SK-N-MC (cell line): ENCODE measurements around the gene ALKBH5.

ENCODE experiments used
- DNase-seq: peaks from one replicate; pipeline ENCODE4 v3.0.0-alpha.2; 2011; ENCODE audit warnings: low read depth, low spot score
- H3K27ac ChIP-seq: fragments of 200-600 bp; sonication (generic); 2 replicates; pipeline ENCODE4 v1.5.1; 2016; ENCODE audit warnings: mixed run types
- H3K36me3 ChIP-seq: fragments of 200-600 bp; sonication (generic); 2 replicates; pipeline ENCODE4 v1.6.1; 2017; ENCODE audit warnings: antibody characterized with exemption, low read length, mixed read lengths; ENCODE audit not compliant: insufficient read depth
- H3K4me3 ChIP-seq: fragments of 200-600 bp; sonication (generic); 2 replicates; pipeline ENCODE4 v1.5.1; 2016
- H3K9ac ChIP-seq: fragments of 200-600 bp; sonication (generic); 2 replicates; pipeline ENCODE4 v1.8.0; 2017; ENCODE audit warnings: mixed run types, mixed read lengths; ENCODE audit not compliant: insufficient read length
- H3K9me3 ChIP-seq: fragments of 200-600 bp; sonication (generic); 2 replicates; pipeline ENCODE4 v1.6.1; 2017; ENCODE audit warnings: low read depth, mild to moderate bottlenecking, antibody characterized with exemption, low read length, moderate library complexity, mixed read lengths
- EZH2 ChIP-seq: fragments of 200-600 bp; sonication (generic); IDR thresholded peaks from one replicate; pipeline ENCODE4 v1.6.1; 2017; ENCODE audit warnings: antibody characterized with exemption
- FOXP2 ChIP-seq: optimal IDR thresholded peaks from 2 replicates; pipeline ENCODE3; 2011; ENCODE audit warnings: mild to moderate bottlenecking, moderate library complexity; ENCODE audit not compliant: insufficient read depth; ENCODE audit errors: extremely low read length, control extremely low read depth
- POLR2AphosphoS5 ChIP-seq: IDR thresholded peaks from 2 replicates; pipeline ENCODE4 v1.6.1; 2012; ENCODE audit warnings: mild to moderate bottlenecking, low read depth, low read length, borderline replicate concordance

Gene ALKBH5

DNA sequence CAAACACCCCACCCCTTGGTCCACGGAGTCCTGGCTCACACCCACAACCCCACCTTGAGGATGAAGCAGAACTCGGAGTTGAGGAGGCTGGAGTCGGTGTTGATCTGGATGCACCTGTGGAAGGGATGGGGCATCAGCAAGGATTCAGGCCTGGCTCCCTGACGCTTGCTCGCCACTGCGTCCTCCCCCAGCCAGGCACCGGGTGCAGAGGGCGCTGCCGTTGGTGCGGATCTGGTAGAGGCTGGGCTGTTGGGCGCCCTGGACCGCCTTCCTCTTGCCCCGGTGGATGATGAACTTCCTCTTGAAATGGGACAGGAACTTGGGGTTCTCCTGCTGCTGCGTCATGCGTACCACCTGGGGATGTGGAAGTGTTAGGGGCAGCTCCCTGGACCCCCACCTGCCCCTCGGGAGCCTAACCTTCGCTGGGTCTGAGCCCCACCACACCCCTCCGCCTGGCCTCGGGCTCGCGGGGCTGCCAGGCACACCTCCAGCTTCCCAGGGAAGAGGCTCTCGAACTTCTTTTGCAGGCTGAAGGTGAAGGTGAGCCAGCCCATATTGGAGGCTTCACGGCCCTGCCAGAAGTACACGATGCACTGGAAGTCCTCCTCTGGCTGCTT, 62.6 kb downstream of the ALKBH5 start:
- Histone ChIP-seq H3K27ac (no peak overlapping the region), H3K9me3 (no peaks in the 10 kb centered on the region), H3K36me3 (peaks cover 10% of the 10 kb centered on the region), H3K4me3 (no peak overlapping the region), H3K9ac (no peak overlapping the region)
- no peak for DNase-seq
- no peak for TF ChIP-seq POLR2AphosphoS5
- TF ChIP-seq FOXP2, result no peak
- TF ChIP-seq EZH2, result no peak

DNA sequence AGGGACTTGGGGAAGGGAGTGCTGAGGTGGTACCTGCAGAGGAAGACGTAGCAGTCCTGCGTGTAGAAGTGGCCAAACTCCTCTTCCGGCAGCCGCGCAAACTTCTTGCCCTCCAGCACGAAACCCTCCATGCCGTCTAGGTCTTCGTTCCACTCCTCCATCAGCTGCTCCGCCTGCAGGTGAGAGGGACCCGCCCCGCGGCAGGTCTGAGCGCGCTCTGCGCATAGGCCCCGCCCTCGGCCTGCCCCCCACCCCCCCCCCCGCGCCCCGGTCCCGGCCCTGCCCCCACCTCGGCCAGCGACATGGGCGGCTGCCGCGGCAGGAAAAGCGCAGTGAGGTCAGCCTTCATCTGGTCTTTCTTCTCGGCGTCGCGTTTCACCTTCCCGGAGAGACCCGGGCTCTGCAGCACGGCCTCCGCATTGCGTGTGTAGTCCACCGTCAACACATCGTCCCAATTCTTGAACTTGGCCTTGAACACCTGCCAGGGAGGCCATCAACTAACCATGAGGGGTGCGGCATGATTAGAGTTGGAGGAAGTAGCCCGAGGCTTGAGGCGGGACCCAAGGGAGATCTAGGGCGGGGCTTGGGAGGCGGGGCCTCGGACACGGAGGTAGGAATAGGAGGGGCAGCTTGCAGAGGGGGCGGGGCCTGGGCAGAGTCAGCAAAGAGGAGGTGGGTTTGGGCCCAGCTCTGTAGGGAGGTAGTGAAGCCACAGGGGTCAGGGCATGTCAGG, 63.4 kb downstream of the ALKBH5 start:
- Histone ChIP-seq H3K9ac (no peak overlapping the region), H3K36me3 (peaks cover 10% of the 10 kb centered on the region), H3K4me3 (no peak overlapping the region), H3K9me3 (no peaks in the 10 kb centered on the region), H3K27ac (no peak overlapping the region)
- no peak for TF ChIP-seq EZH2
- TF ChIP-seq POLR2AphosphoS5, result no peak
- TF ChIP-seq FOXP2, result no peak
- DNase-seq, result no peak

DNA sequence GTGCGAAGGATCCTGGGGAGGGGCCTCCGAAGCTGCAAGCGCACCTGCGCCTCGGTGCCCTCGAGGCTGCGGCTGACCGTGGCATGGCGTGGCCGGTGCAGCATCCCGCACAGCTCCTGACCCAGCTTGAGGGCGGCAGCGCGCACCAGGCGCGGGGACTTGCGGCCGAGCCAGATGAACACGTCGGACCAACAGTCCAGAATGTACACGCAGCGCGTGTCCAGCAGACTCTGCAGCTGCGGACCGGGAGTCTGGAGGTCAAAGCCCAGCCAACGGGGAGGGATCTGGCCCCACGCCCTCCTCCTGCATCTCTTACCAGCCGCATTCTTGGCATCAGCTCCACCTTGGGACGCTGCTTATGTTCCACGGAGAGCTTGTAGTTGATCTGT, 64.0 kb downstream of the ALKBH5 start:
- peaks cover 10% of the 10 kb centered on the region for H3K36me3 ChIP-seq
- no peak for DNase-seq
- H3K4me3 ChIP-seq, result no peak overlapping the region
- no peaks in the 10 kb centered on the region for H3K9me3 ChIP-seq
- no peak overlapping the region for H3K27ac ChIP-seq
- TF ChIP-seq POLR2AphosphoS5 (no peak), FOXP2 (no peak), EZH2 (no peak)
- H3K9ac ChIP-seq, result no peak overlapping the region

DNA sequence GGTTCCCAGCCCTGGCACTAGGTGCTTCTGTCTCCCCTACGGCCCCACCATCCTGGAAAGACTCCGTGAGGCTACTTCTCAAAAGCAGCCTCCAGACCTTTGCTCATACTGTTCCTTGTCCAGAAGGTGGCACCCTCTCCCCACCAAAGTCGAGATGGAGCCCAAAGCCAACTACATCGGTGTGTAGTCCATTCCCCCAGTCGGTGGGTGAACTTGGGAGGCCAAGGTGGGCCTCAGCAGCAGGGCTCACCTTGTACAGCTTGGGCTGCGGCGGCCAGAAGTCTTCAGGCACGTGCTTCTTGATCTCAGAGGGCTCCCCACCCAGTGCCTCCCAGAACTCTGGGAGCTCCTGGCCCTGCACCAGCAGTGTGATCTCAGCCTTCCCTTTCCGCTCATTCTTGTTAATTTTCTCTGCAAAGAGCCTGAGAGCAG, 64.7 kb downstream of the ALKBH5 start:
- no peak for DNase-seq
- Histone ChIP-seq H3K9ac (no peak overlapping the region), H3K27ac (no peak overlapping the region), H3K9me3 (no peaks in the 10 kb centered on the region), H3K36me3 (peaks cover 10% of the 10 kb centered on the region), H3K4me3 (no peak overlapping the region)
- TF ChIP-seq POLR2AphosphoS5 (no peak), EZH2 (no peak), FOXP2 (no peak)

DNA sequence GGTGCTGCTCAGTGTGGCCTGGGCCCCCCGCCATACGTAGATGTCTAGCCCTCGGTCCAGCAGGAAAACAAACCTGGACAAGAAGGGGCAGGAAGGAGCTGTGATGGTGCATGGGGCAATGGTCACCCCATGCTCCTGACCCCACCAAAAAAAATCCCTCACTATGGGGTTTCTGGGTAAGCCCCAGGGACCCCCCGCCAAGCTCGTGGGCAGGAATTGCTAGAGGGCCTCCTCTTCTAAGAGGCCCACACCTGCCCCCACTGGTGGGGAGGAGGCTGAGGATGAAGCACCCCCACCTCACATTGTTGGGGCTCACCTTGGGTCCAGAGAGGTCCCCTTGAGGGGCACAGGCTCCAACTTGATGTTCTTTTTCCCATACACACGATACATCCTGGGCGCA, 65.2 kb downstream of the ALKBH5 start:
- no peak overlapping the region for H3K27ac ChIP-seq

DNA sequence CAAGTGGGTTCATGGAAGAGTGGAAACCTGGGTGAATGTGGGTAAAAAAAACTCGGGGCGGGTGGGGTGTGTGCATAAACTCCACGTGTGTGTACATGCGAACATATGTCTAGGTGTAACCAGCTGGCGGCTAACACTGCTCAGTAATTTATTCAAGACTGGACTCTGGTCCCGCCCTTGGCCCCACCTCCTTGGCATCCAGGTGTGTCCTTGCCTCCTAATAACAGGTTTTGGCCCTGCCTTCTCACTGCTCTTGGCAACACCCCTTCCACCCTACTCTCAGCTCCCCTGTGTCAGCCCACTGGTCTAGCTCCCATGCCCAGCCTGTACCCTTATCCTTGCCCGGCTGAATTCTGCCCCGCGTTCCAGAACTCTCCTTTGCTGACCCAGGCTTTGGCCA, 66.6 kb downstream of the ALKBH5 start:
- H3K9me3 ChIP-seq, result no peaks in the 10 kb centered on the region
- H3K27ac ChIP-seq, result no peak overlapping the region
- no peak for DNase-seq
- H3K9ac ChIP-seq, result no peak overlapping the region
- peaks cover 5% of the 10 kb centered on the region for H3K36me3 ChIP-seq
- H3K4me3 ChIP-seq, result no peak overlapping the region
- TF ChIP-seq FOXP2 (no peak), EZH2 (no peak), POLR2AphosphoS5 (no peak)

More for the DNA sequence above, 65.2 kb downstream of the ALKBH5 start:
- peaks cover 10% of the 10 kb centered on the region for H3K36me3 ChIP-seq
- H3K9ac ChIP-seq, result no peak overlapping the region
- TF ChIP-seq EZH2 (no peak), POLR2AphosphoS5 (no peak), FOXP2 (no peak)
- H3K9me3 ChIP-seq, result no peaks in the 10 kb centered on the region
- DNase-seq, result no peak
- H3K4me3 ChIP-seq, result no peak overlapping the region

DNA sequence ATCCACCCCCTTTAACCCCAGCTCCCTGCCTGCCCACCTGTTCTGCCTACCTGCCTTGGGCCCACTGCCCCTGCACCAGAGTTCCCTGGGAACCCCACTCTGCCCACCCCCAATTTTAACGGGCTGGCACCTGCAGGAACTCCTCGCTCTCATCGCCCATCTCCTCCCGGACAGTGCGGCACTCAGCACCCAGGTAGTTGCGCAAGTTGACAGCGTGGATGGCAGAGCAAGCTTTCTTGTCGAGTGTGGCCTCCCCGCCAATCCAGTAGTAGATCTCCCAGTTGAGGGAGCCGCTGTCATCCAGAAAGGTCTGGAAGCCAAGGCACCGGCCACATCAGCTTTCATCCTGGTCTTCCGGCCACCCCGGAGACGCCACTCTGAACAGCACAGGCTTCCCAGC, 67.1 kb downstream of the ALKBH5 start:
- Histone ChIP-seq H3K9ac (no peak overlapping the region), H3K27ac (no peak overlapping the region), H3K36me3 (peaks cover under 1% of the 10 kb centered on the region; the same call in 1 of the 2 replicates), H3K4me3 (no peak overlapping the region), H3K9me3 (no peaks in the 10 kb centered on the region)
- DNase-seq, result no peak
- TF ChIP-seq EZH2 (no peak), FOXP2 (no peak), POLR2AphosphoS5 (no peak)

DNA sequence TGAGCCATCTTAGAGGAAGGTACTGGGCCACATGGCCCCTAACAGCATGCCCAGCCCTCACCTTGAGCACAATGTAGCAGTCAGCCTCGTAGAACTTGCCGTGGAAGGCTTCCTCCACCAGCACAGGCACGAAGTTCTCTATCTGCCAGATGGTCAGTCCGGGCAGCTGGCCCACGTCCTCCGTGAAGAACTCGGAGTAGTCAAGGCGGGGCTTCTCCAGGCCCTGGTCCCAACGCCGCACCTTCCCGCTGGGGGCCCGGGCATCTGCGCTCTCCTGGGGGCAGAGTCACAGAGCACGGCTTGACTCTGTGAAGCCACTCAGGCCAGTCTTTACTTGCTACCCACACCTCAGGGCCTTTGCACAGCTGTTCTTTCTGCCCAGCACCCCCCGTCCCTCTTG, 67.6 kb downstream of the ALKBH5 start:
- H3K36me3 ChIP-seq, result no peaks in the 10 kb centered on the region; the same call in 1 of the 2 replicates
- TF ChIP-seq FOXP2 (no peak), POLR2AphosphoS5 (no peak), EZH2 (no peak)
- H3K4me3 ChIP-seq, result no peak overlapping the region
- H3K27ac ChIP-seq, result no peak overlapping the region
- H3K9me3 ChIP-seq, result no peaks in the 10 kb centered on the region
- no peak for DNase-seq
- H3K9ac ChIP-seq, result no peak overlapping the region

DNA sequence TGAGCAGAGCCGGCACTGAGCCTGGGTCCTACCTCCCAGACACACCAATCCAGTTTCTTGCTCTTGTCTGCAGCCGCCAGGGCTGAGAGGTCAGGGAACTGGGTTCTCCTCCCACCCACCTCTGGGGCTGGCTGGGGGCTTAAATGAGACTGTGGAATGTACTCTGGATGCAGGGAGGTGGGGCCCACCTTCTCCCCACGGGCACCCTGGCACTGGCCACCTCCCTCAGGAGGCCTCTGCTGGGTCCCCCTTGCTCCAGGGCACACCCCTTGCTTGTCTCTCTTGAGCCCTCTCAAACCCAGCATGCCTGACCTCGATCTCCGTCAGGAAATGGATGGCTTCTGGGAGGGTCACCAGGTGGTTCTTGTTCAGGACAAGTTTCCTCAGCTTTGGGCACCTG, 68.5 kb downstream of the ALKBH5 start:
- Histone ChIP-seq H3K9ac (no peak overlapping the region), H3K36me3 (no peaks in the 10 kb centered on the region; the same call in 1 of the 2 replicates), H3K9me3 (no peaks in the 10 kb centered on the region), H3K4me3 (no peak overlapping the region), H3K27ac (no peak overlapping the region)
- no peak for DNase-seq
- no peak for TF ChIP-seq POLR2AphosphoS5
- no peak for TF ChIP-seq EZH2
- no peak for TF ChIP-seq FOXP2
